Glomerular visceral epithelial cell (primary cell): ENCODE data around the gene ZNF774.
"Not testable (repeated sequence)": the region's sequence is repeated elsewhere in the genome, so short reads cannot be mapped to it uniquely, and the experiment has no call there.

Experiments used
- DNase-seq: peaks from one replicate; pipeline ENCODE4 v3.0.0-alpha.2; 2016; ENCODE audit errors: extremely low spot score

ZNF774 gene

DNA sequence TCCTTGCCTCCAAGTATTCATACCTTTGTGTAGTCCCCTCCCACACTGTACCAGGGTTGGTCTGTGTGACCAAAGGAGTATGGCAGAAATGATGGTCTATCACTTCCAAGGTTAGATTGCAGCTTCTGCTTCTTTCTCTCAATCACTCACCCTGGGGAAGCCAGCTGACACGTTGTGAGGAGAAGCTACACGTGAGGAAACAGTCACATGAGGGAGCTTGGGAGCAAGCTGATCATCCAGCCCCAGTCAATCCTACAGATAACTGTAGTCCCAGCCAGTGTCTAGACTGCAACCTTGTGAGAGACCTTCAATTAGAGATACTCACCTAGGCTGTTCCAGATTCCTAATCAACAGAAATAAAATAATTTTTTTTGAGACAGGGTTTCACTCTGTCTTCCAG, 6.2 kb upstream of the ZNF774 start:
- no peak for DNase-seq

DNA sequence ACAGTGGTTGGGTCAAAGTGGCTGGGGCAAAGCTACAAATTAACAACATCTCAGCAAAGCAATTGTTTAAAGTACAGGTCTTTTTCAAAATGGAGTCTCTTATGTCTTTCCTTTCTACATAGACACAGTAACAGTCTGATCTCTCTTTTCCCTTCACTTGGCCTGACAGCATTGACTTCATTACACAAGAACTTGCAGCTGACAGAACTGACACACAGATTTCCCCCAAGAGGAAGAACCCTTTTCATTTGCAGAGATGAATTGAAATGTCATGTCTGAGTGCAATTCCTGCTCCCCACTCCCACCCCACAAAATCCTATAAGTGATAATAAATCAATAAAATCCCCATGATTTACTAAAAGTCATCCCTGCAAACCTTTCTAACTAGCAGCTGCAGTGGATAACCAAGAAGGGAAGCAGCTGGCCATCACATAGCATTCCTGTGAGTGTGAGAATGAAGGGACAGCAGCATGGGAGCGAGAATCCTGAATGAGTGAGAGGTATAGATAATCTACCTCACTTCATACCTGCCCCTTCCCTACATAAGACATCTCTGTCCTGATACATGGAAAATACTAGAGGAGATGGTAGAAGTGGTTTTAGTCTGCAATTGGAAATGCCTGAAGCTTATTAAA, 4.5 kb upstream of the ZNF774 start:
- not testable (repeated sequence) for DNase-seq

DNA sequence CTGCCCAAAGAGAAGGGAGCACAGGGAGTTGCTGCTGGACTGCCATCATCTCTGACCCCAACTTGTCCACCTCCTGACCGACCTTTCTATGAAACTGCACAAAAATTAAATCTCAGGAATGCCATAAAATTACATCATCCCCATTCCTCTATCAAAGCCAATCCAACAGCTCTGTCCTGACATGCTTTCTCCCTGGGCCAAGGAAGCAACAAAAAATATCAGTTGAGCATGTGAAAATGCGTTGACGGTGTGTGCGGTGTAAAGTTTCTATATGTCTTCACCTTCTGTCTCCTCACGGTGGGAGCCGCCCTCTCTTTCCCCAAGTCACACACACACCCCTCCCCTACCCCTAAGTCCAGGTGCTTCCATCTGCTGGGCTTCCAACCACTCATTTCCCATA, 3.6 kb upstream of the ZNF774 start:
- no peak for DNase-seq

DNA sequence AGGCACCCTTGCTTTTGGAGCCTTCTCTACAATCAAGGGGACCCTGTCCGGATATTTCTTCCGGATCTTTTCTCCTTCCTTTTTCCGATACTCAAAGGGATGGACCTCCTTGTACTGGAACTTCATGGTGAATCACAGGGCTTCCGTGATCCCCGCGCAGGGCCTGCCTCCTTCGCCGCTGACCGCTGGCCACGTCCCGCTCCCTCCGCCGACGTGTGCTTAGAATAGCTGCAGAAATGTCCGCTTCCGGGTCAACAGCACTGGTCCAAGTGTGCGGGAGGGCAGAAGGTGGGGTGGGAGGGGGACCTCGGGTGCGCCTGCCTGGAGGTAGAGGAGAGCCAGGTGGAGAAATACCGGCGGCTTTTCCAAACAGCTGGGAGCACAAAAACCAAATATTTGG, 3.0 kb upstream of the ZNF774 start:
- DNase-seq = no peak

DNA sequence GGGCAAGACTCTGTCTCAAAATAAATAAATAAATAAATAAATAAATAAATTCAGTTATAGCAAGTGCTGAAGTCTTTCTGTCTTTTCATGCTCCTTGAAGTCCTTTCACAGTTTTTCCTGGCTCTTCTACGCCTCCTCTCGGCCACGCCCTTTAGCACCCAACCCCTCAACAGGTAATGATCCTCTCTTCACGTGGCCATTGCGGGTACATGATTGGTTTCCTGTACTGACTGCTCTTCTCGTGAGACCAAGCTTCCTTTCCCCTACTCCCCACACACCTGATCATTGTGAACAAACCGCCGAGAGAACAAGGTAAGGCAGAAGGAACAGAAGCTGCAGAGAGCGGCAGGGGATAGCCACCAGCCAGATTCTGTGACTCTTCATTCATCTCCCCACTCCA, 2.3 kb upstream of the ZNF774 start:
- DNase-seq = no peak

DNA sequence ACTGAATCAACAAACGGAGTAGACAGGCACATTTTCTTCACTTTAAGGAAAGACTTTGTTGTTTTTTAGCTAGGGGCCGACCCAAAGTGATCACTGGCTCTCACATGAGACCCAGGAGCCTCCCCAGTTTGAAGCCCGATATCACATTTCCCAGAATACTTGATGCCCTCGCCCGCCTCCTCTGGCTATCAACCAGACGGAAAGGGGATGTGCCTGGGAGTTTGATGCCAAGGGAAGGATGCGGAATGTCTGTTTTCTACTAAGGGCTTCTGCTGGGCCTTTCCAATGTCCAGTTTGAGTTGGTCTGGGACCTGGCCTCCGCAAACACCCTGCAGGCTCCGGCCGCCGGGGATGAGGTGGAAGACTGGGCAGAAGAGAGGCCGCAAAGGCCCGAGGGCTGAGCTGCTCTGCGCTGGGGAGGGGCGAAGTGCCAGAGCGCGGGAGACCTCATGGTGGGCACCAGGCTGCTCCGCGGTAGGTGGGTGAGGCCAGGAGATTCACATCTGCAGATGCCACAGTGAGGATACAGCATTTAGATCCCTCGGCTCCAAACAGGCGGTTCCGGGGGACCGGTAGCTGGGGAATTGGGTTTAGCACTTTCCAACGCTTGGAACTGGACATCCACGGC, 491 bp upstream of the ZNF774 start:
- no peak for DNase-seq

DNA sequence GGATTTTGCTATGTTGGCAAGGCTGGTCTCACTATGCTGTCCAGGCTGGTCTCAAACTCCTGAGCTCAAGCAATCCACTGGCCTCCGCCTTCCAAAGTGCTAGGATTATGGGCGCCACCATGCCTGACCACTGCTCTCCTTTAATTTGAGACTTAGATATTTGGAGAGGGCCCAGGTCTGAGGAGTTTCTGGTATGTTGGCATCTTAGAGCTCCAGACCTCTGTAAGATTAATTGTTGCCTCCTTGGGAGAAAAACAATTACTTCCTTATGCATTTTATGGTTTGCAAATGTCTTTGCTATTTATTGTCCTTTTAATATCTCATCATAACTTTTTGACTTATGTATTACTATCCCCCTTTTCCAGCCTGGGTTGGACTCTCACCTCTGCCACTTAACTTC, 2.9 kb downstream of the ZNF774 start:
- no peak for DNase-seq

DNA sequence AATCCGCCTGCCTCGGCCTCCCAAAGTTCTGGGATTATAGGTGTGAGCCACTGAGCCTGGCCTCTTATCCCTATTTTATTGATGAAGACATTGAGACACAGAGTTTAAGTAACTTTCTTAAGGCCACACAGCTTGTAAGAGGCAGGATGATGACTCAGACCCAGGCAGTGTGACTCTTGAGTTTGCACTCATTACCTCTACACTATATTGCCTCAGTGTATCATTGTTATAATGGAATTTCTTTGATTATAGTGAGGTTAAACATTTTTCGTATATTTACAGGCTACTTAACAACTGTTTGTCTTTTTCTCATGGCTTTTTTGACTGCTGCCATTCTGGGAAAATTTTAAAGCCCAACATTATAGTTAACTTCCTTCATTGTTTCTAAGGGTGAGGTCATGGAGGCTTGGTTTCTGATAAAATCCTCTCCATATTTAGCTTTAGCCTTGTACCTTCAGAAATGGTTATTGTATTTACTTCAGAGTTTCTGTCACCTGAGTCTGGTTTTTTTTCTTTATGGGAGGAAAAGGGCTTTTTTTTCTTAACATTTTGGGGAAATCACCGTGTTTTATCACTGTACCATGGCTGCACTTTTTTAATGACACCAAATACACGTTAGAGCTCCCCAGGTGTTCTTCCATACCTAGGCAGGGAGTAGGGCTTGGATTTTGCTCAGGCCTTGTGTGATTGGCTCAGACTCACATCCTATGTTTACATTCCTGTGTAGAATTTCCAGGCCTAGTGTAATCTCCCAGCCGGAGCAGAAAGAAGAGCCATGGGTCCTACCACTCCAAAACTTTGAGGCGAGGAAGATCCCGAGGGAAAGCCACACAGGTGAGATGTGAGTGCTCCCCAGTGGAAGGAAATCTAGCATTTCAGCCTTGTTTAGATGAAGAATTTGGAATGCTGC, 6.3 kb downstream of the ZNF774 start:
- DNase-seq = peak; percentile 22

DNA sequence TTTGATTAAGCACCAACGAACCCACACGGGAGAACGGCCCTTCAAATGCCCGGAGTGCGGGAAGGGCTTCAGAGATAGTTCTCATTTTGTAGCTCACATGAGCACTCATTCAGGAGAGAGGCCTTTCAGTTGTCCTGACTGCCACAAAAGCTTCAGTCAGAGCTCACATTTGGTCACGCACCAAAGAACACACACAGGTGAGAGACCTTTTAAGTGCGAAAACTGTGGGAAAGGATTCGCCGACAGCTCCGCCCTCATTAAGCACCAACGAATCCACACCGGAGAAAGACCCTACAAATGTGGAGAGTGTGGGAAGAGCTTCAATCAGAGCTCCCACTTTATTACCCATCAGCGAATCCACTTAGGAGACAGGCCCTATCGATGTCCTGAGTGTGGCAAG, 8.7 kb downstream of the ZNF774 start:
- DNase-seq = no peak

DNA sequence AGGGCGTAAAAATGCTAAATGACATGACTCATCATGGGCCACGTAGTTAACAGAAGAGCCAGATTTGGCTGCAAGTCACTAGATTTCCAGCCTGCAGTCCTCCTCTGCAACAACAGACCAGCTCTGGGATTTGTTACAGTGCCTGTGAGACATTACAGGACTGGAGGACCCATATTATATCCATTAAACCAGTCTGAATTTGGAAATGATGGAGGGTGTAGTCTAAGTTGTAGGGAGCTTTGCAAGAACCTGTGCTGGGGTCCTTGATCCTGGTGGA, 10.8 kb downstream of the ZNF774 start:
- peak; percentile 53 for DNase-seq

DNA sequence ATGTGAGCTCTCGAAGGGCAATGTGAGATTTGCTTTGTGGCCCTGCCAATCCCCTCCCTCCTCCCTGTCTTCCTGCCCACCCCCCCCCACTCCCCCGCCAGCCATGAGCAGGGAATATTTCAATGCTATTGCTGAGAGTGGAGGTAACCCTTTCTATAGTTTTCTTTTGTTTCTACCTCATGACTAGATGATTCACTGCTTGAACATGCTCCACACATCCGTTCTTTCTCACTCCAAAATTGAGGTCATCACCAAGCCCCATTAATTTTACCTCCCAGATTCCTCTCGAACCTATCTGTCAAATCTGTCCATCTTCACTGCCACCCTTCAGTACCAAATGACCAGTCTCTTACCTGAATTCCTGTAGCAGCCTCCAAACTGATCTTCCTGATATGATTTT, 12.2 kb downstream of the ZNF774 start:
- peak; percentile 80 for DNase-seq

DNA sequence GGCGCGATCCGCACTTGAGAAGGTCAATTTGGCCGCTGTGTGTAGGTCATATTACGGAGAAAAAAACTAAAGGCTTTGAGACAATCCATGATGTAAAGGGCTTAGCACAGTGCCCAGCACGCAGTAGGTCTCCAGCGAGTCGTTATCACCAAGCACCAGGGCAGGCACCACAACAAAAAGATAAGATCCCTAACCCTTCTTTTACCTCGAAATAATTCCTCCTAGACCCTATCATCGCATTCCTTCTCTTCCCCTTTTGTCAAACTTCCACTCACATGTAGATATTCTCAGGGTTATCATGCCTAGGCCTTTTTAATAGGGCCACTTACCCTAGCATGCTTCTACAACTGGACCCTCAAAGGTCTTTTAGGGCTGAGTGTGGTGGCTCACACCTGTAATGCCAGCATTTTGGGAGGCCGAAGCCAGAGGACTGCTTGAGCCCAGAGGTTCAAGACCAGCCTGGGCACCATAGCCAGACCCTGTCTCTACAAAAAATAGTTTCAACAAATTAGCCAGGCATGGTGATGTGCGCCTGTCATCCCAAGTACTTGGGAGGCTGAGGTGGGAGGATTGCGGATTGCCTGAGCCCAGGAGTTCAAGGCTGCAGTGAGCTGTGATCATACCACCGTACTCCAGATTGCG, 13.5 kb downstream of the ZNF774 start:
- no peak for DNase-seq

DNA sequence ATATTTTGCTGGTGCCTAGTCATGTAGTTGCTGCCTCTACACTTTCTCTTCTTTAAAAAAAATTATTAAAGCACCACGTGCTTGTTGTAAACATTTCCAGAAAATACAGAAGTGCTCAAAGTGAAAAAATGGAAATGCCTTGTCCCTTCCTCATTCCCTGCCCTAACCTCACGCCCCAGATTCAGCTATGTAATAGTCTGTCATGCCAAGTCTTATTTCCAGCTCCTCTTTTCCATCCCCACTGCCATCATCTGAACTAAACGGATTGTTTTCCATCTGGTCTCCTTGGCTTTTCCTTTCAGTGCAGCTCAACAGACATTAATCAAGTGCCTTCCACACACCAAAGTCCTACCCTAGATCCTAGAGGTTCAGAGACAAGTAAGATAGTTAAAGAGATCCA, 15.5 kb downstream of the ZNF774 start:
- no peak for DNase-seq

DNA sequence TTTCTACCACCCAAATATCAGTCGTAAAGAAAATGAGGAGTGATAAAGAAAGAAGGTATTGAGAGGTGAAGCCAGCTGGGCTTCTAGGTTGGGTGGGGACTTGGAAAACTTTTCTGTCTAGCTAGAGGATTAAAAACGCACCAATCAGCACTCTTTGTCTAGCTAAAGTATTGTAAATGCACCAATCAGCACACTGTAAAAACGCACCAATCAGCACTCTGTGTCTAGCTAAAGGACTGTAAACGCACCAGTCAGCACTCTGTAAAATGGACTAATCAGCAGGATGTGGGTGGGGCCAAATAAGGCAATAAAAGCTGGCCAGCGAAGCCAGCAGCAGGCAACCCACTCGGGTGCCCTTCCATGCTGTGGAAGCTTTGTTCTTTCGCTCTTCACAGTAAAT, 23.0 kb downstream of the ZNF774 start:
- DNase-seq = no peak

DNA sequence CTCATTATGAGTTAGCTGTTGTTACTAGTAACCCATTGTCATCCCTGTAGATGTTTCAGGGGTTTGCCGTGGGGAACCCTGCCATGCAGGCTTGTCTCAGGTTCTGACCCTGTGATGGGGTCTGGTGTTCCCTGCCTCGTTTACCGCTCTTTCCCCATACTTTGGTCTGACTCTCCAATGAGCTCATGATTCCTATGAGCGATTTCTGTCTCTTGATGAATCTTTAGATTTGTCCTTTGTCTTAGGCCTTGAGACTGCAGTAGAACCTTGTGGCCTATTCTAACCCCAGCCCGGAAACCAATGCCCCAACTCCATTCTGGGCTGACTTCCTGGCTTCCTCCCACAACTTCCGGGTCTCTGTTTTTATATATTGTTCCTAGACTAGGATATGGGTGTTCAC, 24.7 kb downstream of the ZNF774 start:
- DNase-seq = no peak

DNA sequence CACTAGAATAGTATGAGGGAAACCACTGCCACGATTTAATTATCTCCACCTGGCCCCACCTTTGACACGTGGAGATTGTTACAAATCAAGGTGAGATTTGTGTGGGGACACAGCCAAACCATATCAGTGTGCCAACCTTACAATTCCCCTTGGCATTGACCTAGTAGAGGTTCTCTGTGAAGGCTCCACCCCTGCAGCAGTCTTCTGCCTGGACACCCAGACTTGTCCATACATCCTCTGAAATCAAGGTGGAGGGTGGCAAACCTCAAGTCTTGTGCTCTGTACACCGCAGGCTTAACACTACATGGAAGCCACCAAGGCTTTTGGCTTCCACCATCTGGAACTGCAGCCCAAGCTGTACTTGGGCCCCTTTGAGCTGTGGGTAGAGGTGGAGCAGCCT, 27.2 kb downstream of the ZNF774 start:
- no peak for DNase-seq

DNA sequence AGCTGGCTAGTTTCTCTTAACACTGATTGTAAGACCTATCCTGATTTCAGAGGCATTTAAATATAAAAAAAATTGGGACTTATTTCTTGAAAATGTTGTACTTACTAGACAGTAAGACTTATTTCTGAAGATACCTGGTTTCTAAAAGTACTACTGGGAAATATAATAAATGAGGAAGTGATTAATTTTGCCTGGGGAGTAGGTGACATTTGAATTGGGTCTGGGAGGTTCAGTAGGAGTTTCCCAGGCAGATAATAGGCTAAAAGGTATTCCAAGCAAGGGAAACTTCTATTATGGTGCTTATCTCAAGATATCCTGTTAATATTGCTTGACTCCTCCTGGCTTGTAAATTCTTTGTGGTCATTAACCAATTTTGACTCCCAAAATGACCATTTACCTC, 29.4 kb downstream of the ZNF774 start:
- DNase-seq = no peak

DNA sequence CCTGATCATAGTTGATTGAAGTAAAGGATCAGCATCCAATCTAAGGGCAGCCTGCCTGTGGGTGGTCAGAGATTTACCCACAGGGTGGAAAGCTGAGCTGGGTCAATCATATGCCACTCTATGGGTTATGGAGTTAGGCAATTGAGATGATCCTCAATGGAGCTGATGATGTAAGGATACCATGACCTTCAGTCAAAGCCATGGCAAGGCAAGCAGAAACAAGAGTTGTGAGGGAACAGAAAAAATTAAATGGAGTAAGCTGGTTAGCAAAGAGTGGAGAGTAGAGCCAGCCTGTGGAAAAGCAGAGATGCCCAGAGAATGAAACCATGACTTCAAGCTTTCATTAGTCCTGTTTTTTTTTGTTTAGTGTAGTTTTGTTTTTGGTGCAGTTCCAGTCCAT, 30.2 kb downstream of the ZNF774 start:
- no peak for DNase-seq

DNA sequence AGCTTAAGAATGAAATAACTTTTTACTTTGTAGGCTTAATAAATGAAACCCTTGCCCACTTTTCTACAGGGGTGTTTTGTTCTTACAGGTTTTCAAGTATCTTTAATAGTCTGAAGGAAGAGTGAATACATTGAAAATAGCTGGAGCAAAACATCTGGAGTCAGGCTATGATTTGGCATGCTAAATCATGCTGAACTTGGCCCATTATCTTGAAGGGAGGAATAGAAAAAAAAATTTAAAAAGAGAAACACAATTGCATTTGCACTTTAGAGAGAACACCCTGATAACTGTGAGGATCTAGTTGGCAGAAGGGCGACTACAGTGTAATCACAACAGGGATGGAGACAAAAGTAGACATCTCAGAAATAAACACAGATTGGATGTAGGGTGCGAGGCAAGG, 34.1 kb downstream of the ZNF774 start:
- no peak for DNase-seq

DNA sequence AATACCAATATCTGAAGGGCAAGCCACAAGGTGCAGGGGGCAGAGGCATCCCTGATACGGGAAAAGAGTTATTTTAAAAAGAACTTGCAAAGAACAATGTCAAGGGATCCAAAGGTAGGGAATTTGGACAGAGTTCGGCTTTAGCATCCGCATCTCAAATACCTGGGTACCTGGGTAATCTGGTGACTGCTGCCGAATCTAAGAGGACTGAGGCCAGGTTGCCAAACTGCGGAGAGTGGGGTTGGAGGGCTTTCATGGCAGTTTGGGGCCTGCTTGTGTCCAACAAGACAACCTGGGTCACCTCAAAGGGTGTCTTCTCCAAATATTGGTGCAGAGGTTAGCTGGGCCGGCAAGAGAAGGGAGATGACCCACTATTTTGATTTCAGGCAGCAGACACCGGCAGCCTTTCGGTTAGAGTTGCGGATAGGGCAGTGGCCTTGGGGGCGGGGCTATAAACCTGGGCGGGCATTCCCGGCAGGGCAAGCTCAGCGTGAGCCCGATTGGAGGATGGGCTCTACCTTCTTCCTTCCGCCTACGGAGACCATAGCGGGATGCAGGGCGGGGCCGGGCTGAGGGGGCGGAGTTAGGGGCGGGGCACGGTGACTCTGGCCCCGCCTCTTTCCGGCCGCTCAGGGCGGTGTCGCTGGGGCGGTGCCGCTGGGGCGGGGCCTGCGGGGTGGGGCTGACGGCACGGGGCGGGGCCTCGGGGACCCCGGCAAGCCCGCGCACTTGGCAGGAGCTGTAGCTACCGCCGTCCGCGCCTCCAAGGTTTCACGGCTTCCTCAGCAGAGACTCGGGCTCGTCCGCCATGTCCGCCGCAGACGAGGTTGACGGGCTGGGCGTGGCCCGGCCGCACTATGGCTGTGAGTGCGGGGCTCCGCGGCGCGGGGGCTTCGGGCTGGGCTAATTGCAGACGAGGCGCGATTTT, 35.7 kb downstream of the ZNF774 start, which contains the start of gene IQGAP1:
TSS of gene IQGAP1 (plus strand) at position 709 of the 928 bp plus-strand sequence. CDS start at position 809, 100 bp downstream.
- peak; percentile 98 for DNase-seq
